Motor neuron (in vitro differentiated cells): Measurements from ENCODE around the gene CHAC1. TPM values are rescaled to one million over a fixed set of nuclear protein-coding genes. Genes with fewer than 3 reads are reported as not detected.

Experiments
- ATAC-seq, 8 experiments: fragments of 200-7000 bp; cut with Tn5 transposase; replicated peaks in 6 of 8; 2 replicates each; pipeline ENCODE4 v1.8.0; 2021; ENCODE audit warnings: mild to moderate bottlenecking in 8 of 8, moderate library complexity in 8 of 8
- H3K27ac ChIP-seq, 2 donors: fragments of 250-450 bp; sonication (Bioruptor Pico); 2 replicates each; pipeline ENCODE4 v1.9.0; 2021; ENCODE audit warnings: antibody characterized with exemption in 2 of 2, mild to moderate bottlenecking in 2 of 2, moderate library complexity in 1 of 2
- H3K4me1 ChIP-seq, 2 donors: fragments of 250-450 bp; sonication (Bioruptor Pico); replicated peaks in 1 of 2; 2 replicates each; pipeline ENCODE4 v1.6.1; 2021; ENCODE audit warnings: antibody characterized with exemption in 2 of 2, mild to moderate bottlenecking in 2 of 2, moderate library complexity in 1 of 2
- H3K4me3 ChIP-seq, 5 donors: fragments of 250-450 bp; sonication (Bioruptor Pico); 2 replicates each; pipeline ENCODE4 v1.9.0; 2021; ENCODE audit warnings: antibody characterized with exemption in 5 of 5, mild to moderate bottlenecking in 5 of 5, moderate library complexity in 4 of 5
- WGBS, 10 experiments: fragments of 450-650 bp; shearing (Covaris generic); methylation state at CpG; one replicate each; pipeline ENCODE4 v1.0.0; 2022; 5-methylcytosine and 5-hydroxymethylcytosine counted together
- in situ Hi-C, 9 experiments: fragments of 400-800 bp; cut with MboI; loops; one replicate each; pipeline ENCODE4 v1.15.0; 2021; ENCODE audit warnings: low sequenced_read_pairs in 9 of 9, low pct_unique_long_range_greater_than_20kb in 2 of 9; ENCODE audit not compliant: unreplicated experiment in 9 of 9
- total RNA-seq, 8 experiments: library from RNA; unstranded; fragments of 300-600 nt; gene quantifications; 2 replicates each; pipeline versions ENCODE4 v1.2.3 to v1.2.4, GENCODE V29; 2022

The CHAC1 gene
- total RNA-seq, 8 experiments from 2014 or later, result 2.7 to 70.3 (median 21.4) TPM

DNA sequence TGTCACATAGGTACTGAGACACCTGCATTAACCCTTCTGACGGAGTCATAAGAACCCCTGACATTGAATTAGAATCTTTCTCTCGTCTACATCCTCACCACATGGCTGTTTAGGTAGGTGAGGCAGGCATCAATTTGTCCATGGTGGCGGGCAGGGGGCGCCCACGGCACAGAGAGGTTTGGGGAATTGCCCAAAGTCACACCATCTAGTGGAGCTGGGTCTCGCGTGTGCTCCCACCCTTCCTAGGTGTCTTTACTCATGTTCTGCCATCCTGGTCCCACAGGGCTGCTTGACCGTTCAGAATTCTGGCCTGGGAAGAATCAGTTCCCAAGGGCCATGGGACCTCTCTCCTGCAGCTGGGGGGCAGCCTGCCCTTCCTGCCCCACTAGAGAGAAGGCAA lies 38.8 kb upstream of the CHAC1 start:
- Histone ChIP-seq H3K4me1 (peaks cover 33 to 34% of the 10 kb centered on the region in 2 donors), H3K4me3 (no peak overlapping the region), H3K27ac (no peak overlapping the region)
- 80 to 100% (median 100%) methylated on average over 1 of the region's 8 CpGs; no CpG with 5 or more reads in 7 of the 10 experiments for WGBS, 10 experiments
- no peak for ATAC-seq
- in situ Hi-C loops, result loop anchor here in 1 of 9 experiments (25.0 kb wide), 1 partner anchor 98 kb away; no protein-coding TSS in a partner anchor

DNA sequence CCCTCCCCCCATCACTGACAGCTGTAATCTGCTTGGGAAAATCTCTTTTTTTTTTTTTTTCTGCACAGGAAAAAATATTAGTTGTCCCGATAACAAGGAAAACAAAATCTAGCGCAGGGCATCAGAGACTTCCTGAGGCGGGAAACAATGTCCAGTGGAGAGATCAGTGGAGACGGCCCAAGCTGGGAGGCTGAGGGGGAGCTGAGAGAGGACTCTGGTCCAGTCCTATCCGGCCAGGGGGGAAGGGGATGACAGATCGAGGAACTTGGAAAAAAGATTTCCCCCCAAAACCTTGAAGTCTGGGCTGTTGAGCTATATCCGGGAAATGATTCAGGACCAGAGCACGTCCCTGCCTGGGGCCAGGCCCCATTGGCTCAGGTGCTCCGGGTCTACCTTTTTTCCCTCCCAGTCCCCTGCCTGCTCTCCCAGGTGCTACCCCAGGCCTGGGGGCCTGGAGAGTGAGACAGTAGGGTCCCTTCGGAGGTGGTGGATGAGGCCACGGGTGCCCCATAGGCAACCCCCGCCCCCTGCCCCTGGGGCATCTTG lies 38.1 kb upstream of the CHAC1 start:
- no peak overlapping the region for H3K4me3 ChIP-seq
- H3K27ac ChIP-seq, result no peak overlapping the region
- peaks cover 30 to 33% of the 10 kb centered on the region in 2 donors for H3K4me1 ChIP-seq
- 46 to 88% (median 60%) methylated on average over 1 to 4 of the region's 12 CpGs; no CpG with 5 or more reads in 3 of the 10 experiments for WGBS, 10 experiments
- in situ Hi-C loops, result loop anchor here in 1 of 9 experiments (25.0 kb wide), 1 partner anchor 97 kb away; no protein-coding TSS in a partner anchor
- ATAC-seq, result no peak

DNA sequence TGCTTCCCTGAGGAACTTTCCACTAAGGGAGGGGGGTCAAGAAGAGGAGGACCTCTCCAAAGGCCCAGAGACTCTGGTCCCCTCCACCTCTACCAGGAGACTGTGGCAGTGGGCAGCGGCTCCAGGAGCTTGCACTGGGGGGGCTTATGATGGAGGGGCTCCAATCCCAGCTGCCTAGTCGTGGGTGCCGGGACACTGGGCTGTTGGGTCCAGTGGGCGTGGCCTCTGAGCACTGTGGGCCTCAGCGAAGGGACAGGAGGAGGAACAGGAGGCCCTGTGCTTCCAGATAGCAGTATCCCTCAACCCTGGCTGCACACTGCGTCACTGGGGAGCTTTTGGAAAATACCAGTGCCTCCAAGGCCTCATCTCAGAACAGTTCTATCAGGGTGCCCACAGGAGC lies 37.6 kb upstream of the CHAC1 start:
- Histone ChIP-seq H3K4me1 (peaks cover 25 to 28% of the 10 kb centered on the region in 2 donors), H3K4me3 (no peak overlapping the region), H3K27ac (no peak overlapping the region)
- in situ Hi-C loops, result loop anchor here in 1 of 9 experiments (25.0 kb wide), 1 partner anchor 97 kb away; no protein-coding TSS in a partner anchor
- 100% methylated on average over 1 of the region's 6 CpGs; no CpG with 5 or more reads in 8 of the 10 experiments for WGBS, 10 experiments
- ATAC-seq, result no peak

DNA sequence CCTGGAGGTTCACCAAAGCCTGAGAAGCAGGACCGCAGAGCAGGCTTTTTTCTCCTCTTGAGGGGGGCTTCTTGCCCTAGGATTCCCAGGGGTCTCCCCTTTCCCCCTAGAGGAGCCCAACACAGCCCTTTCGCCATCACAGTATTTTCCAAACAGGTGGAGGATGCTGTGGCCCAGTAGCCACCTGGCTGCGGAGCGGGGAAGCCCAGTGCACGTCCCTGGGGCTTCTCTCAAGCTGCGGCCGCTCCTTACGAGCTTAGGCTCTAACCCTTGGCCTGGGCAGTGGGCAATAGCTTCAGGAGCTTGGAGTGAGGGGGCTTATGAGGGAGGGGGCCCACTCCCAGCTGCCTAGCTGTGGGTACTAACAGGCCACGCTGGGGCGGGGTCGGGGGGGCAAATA lies 35.7 kb upstream of the CHAC1 start:
- ATAC-seq, result no peak
- peaks cover 15 to 19% of the 10 kb centered on the region in 2 donors for H3K4me1 ChIP-seq
- WGBS, 10 experiments, result 50 to 79% methylated on average over 2 to 4 of the region's 11 CpGs; no CpG with 5 or more reads in 8 of the 10 experiments
- in situ Hi-C loops, result loop anchor here in 1 of 9 experiments (25.0 kb wide), 1 partner anchor 95 kb away; no protein-coding TSS in a partner anchor
- H3K4me3 ChIP-seq, result no peak overlapping the region
- H3K27ac ChIP-seq, result no peak overlapping the region

DNA sequence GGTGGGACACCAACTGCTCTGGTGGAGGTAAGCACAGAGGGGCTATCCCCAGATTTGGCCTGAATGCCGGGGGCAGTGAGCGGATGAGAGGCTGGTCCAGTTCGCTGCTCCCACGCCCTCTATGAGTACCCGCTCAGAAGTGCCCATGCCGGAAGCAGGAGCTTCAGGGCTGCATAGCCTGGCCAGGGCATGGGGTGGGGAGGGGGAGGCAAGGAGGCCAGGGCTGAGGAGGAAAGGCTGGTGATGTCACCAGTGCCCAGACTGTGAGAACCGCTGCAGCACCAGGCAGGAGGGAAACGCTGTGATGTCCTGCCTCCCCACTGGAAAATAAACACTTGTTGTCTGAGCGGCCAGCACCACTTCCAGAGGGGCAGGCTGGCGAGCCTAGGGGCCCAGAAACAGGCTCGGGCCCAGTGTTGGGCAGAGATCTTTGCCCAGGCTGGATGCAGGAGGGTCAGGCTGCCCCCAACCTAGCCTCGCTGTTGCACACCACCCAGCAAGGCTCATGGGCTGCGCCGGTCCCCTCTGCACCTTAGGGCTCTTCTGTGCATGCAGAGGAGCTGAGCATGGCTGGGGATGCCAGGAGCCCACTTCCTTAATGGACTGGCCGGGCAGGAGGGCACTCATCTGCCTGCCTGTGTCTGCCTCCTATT lies 35.0 kb upstream of the CHAC1 start:
- Histone ChIP-seq H3K27ac (no peak overlapping the region), H3K4me3 (no peak overlapping the region), H3K4me1 (peaks cover 15 to 24% of the 10 kb centered on the region in 2 donors)
- in situ Hi-C loops, result loop anchor here in 1 of 9 experiments (25.0 kb wide), 1 partner anchor 94 kb away; no protein-coding TSS in a partner anchor
- 67 to 91% (median 74%) methylated on average over 4 to 6 of the region's 15 CpGs; no CpG with 5 or more reads in 6 of the 10 experiments for WGBS, 10 experiments
- ATAC-seq, result peak in 5 of 8 experiments; percentile 61 to 76 (median 70)

DNA sequence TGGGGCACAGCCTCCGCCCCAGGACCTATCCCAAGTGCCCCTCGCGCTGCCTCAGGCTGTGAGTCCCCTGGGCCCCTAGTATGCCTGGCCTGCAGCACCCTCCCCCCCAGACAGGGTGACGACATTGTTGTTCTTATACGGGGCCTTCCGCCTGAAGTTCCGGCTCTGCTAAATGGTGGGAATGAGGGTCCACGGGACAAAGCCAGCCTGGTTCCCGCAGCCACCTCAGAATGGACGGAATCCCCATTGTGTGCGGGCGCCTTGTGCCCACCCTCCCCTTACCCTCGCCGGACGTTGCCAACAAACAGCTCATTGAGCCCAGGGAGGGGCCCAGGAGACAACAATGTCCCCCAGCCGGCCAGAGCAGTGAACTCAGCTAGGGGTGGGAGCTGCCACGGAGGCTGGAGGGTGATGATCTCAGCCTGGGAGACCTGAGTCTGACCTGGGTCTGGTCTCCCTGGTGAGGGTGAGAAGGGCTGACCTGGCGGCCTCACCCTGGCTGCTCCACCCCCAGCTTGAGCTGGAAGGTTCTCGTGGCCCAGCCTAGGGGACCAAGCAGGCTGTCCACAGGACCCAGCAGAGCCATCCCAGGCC lies 34.4 kb upstream of the CHAC1 start:
- H3K27ac ChIP-seq, result no peak overlapping the region
- WGBS, 10 experiments, result 33 to 65% (median 56%) methylated on average over 1 to 6 of the region's 19 CpGs; no CpG with 5 or more reads in 6 of the 10 experiments
- ATAC-seq, result peak in 5 of 8 experiments; percentile 68 to 74 (median 72)
- H3K4me3 ChIP-seq, result no peak overlapping the region
- peaks cover 15 to 24% of the 10 kb centered on the region in 2 donors for H3K4me1 ChIP-seq
- in situ Hi-C loops, result loop anchor here in 1 of 9 experiments (25.0 kb wide), 1 partner anchor 93 kb away; no protein-coding TSS in a partner anchor

DNA sequence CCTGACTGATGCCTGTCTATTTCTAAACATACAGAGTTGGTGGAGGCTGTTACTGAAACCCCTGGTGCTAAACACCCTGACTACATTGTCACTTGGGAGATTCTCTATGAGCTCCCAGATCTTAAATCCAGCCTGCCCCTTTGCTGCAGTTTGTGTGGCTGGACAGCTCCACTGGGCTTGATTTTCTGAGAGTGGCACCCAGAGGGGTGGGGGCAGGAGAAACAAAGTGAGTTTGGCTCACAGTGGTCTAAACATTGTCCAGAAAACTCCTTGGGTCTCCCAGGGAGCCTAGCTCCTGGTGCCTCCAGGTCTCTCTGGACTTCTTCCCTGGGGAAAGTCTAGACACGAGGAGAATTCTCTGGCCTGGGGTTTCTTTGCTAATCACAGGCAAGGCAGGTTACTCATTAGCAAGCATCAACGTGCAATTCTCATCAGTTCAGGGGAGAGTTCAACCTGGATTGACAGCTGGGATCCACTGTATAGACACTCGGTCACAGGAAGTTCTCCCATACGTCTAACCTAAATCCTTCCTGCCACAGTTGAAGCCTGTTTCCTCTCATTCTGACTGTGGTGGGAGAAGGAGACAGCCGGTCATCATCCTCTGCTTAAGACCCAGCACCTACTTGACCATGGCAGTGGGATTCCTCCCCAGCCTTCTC lies 31.2 kb upstream of the CHAC1 start:
- WGBS, 10 experiments, result 39 to 78% (median 60%) methylated on average over 2 to 5 of the region's 5 CpGs; no CpG with 5 or more reads in 5 of the 10 experiments
- in situ Hi-C loops, result loop anchor here in 1 of 9 experiments (25.0 kb wide), 1 partner anchor 90 kb away; no protein-coding TSS in a partner anchor
- H3K4me1 ChIP-seq, result peaks cover 34 to 42% of the 10 kb centered on the region in 2 donors
- no peak overlapping the region for H3K4me3 ChIP-seq
- ATAC-seq, result no peak
- no peak overlapping the region for H3K27ac ChIP-seq

DNA sequence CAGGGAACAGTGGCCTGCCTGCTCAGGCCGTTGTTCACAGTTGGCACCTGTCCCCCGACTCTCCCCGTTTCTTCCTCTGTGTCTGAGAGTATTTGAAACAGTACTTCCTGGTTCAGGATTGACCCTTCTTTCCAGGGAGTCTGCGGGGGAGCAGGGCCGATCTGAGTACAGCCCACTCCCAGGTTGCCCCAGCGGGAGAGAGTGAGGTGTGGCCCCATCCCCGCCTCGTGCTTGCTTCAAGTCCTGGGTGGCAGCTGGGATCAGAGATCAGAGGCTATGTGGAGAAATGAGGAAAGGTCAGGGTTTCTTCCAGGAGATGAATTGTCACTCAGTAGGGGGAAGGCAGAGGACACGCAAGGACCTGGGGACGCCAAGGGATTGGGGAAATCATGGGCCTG lies 30.7 kb upstream of the CHAC1 start:
- no peak overlapping the region for H3K4me3 ChIP-seq
- H3K4me1 ChIP-seq, result peaks cover 39 to 45% of the 10 kb centered on the region in 2 donors
- WGBS, 10 experiments, result 60 to 72% (median 62%) methylated on average over 6 to 10 of the region's 10 CpGs; no CpG with 5 or more reads in 7 of the 10 experiments
- no peak overlapping the region for H3K27ac ChIP-seq
- in situ Hi-C loops, result loop anchor here in 1 of 9 experiments (25.0 kb wide), 1 partner anchor 90 kb away; no protein-coding TSS in a partner anchor
- no peak for ATAC-seq

DNA sequence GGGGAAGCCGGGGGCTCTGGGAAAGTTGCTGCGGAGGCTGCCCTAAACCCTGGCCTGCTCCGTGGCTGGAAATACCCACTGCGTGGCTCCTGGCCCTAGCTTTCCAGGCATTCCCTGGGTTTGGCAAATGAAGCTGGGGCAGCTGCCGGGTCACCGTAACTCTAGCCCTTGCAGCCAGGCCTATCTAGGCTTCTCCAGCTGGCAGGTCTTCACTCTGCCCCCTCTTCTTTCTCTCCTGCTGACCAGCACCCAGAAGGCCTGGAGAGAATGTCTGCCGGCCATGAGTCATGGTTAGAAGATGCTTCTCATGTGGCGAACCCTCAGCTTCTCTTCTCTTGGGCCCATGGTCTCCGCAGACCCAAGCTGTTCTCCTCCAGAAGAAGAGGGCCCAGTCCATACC lies 29.7 kb upstream of the CHAC1 start:
- 67 to 90% (median 83%) methylated on average over 1 to 4 of the region's 9 CpGs; no CpG with 5 or more reads in 4 of the 10 experiments for WGBS, 10 experiments
- Histone ChIP-seq H3K4me1 (peaks cover 41 to 42% of the 10 kb centered on the region in 2 donors), H3K4me3 (no peak overlapping the region), H3K27ac (no peak overlapping the region)
- ATAC-seq, result no peak
- in situ Hi-C loops, result loop anchor here in 1 of 9 experiments (25.0 kb wide), 1 partner anchor 89 kb away; no protein-coding TSS in a partner anchor

DNA sequence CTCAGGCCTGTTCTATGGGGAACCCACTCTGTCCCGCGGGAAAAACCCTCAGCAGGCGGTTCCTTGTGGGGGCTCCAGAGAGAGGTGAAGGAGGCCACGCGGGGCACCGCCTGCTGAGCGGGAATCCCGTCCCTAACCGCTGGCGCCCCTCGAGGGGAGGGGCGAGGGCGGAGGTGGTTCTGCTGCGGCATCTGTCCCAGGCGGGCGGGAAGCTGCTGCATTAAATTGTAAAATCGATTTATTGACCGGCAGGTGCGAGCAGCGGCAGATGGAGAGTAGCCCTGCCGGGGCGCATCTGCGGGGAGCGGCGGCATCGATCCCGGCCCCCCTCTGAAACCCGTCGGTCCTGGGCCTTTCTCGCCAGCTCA lies 27.8 kb upstream of the CHAC1 start:
- Histone ChIP-seq H3K27ac (peak overlapping the region; percentile 39 to 49), H3K4me3 (peak overlapping the region in 4 of 5 donors; percentile 5 to 24 (median 11)), H3K4me1 (peaks cover 30 to 33% of the 10 kb centered on the region in 2 donors)
- WGBS, 10 experiments, result 7 to 63% (median 31%) methylated on average over 3 to 7 of the region's 30 CpGs; no CpG with 5 or more reads in 6 of the 10 experiments
- ATAC-seq, result peak in 1 of 8 experiments; percentile 0
- in situ Hi-C loops, result no loop called here

DNA sequence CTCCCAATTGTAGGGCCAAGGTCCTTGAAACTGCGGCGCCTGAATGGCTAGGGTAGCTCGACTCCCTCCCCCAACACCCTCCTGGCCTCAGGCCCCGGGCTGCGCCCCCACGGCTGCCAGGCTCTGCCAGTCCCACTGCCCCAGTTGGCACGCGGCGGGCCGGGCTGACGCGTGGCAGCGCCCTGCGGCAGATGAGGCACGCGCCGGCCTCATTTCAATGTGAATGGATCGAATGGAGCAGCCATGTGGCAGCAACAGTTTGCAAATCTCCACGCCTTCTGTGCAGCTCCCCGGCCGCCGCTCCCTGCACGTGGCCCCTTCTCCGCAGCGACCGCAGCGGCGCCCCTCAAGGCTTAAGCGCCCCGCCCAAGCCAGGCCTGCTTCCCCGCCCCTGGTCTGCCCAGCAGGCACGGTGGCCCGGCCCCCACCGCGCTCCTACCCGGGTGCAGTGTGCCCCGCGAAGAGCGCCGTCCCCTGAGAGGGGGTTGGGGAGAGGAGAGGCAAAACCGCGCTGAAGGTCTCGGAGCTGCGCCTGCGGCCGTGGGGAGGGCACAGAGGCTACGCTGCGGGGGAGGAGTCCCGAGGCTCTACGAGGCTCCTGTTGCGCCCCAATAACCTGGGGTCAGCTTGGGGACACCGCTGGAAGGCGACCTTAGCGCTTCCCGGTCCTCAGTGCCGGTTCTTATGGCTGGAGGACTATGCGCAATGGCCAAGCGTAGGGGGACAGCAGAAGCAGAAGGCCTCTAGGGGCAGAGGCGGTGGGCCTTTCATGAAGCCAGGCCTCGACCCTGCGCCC lies 27.2 kb upstream of the CHAC1 start:
- ATAC-seq, result peak; percentile 15 to 66 (median 36)
- peak overlapping the region in 4 of 5 donors; percentile 5 to 24 (median 11) for H3K4me3 ChIP-seq
- H3K4me1 ChIP-seq, result peaks cover 34 to 35% of the 10 kb centered on the region in 2 donors
- WGBS, 10 experiments, result 0 to 93% (median 0%) methylated on average over 1 to 3 of the region's 61 CpGs; no CpG with 5 or more reads in 7 of the 10 experiments
- H3K27ac ChIP-seq, result peak overlapping the region; percentile 39 to 49
- in situ Hi-C loops, result no loop called here
